RWPE2 (cell line): Measurements from ENCODE around the gene MAN2A2.

Experiments
- ATAC-seq: fragments of 200-7000 bp; cut with Tn5 transposase; 3 replicates; pipeline ENCODE4 v1.9.1; 2021; ENCODE audit warnings: low read depth
- DNase-seq: peaks from one replicate; pipeline ENCODE4 v3.0.0-alpha.2; 2020; ENCODE audit warnings: low spot score
- H3K27ac ChIP-seq: fragments of 450-650 bp; 2 replicates; pipeline ENCODE4 v1.5.1; 2017; ENCODE audit warnings: mild to moderate bottlenecking; ENCODE audit not compliant: poor library complexity, severe bottlenecking
- H3K27me3 ChIP-seq: fragments of 250-450 bp; sonication (Bioruptor Pico); 2 replicates; pipeline ENCODE4 v1.5.1; 2021; ENCODE audit warnings: mild to moderate bottlenecking, moderate library complexity; ENCODE audit not compliant: insufficient read depth, poor library complexity, severe bottlenecking
- H3K36me3 ChIP-seq: fragments of 250-450 bp; sonication (Bioruptor Pico); 2 replicates; pipeline ENCODE4 v1.5.1; 2020; ENCODE audit warnings: low read depth, mild to moderate bottlenecking, moderate library complexity
- H3K4me1 ChIP-seq: fragments of 250-450 bp; sonication (Bioruptor Pico); 2 replicates; pipeline ENCODE4 v1.5.1; 2021; ENCODE audit warnings: mild to moderate bottlenecking, moderate library complexity; ENCODE audit not compliant: insufficient read depth, poor library complexity, severe bottlenecking
- H3K4me3 ChIP-seq: fragments of 250-450 bp; sonication (Bioruptor Pico); 2 replicates; pipeline ENCODE4 v1.5.1; 2021; ENCODE audit warnings: mild to moderate bottlenecking, moderate library complexity; ENCODE audit not compliant: severe bottlenecking
- H3K9me3 ChIP-seq: fragments of 250-450 bp; sonication (Bioruptor Pico); 2 replicates; pipeline ENCODE4 v1.5.1; 2021; ENCODE audit warnings: mild to moderate bottlenecking, moderate library complexity; ENCODE audit not compliant: severe bottlenecking
- TF ChIP-seq, protein P1 (sequence below): fragments of 450-650 bp; IDR thresholded peaks from one replicate; pipeline ENCODE4 v1.5.1; 2017; ENCODE audit warnings: mild to moderate bottlenecking, moderate library complexity; ENCODE audit not compliant: poor library complexity, severe bottlenecking

The MAN2A2 gene

GRCh38 chr15:90957791-90958190 lies 54.7 kb downstream of the MAN2A2 start:
- Histone ChIP-seq H3K27ac (peak overlapping the region; percentile 76), H3K4me3 (no peak overlapping the region), H3K36me3 (peaks cover 50% of the 10 kb centered on the region), H3K27me3 (no peaks in the 10 kb centered on the region), H3K4me1 (peaks cover 5% of the 10 kb centered on the region), H3K9me3 (no peaks in the 10 kb centered on the region)
- DNase-seq (no peak), ATAC-seq (no peak)
- TF ChIP-seq, protein P1, sequence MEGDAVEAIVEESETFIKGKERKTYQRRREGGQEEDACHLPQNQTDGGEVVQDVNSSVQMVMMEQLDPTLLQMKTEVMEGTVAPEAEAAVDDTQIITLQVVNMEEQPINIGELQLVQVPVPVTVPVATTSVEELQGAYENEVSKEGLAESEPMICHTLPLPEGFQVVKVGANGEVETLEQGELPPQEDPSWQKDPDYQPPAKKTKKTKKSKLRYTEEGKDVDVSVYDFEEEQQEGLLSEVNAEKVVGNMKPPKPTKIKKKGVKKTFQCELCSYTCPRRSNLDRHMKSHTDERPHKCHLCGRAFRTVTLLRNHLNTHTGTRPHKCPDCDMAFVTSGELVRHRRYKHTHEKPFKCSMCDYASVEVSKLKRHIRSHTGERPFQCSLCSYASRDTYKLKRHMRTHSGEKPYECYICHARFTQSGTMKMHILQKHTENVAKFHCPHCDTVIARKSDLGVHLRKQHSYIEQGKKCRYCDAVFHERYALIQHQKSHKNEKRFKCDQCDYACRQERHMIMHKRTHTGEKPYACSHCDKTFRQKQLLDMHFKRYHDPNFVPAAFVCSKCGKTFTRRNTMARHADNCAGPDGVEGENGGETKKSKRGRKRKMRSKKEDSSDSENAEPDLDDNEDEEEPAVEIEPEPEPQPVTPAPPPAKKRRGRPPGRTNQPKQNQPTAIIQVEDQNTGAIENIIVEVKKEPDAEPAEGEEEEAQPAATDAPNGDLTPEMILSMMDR = no peak

DNA sequence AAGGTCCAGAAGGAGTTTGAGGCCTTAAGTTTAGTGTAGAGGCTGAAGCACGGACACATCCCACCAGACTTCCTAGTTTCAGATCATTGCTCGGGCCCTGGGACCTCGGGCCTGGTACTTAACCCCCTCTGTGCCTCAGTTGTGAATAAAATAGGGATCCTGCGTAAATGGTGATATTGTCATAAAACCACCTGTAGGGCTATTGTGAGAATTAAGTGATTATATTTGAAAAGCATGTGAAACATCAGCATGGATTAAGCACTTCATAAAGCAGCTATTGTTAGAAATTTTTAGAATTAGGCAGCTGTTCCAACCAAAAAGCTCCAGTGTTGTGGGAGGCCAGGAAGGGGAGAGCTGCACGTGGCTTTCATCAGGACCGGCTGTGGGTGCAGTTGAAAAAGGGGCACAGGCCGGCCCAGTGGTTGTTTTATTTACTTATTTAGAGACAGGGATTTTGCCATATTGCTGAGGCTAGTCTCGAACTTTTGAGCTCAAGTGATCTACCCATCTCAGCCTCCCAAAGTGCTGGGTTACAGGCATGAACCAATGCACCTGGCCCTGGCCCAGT lies 56.0 kb downstream of the MAN2A2 start:
- Histone ChIP-seq H3K4me3 (no peak overlapping the region), H3K4me1 (peaks cover 5% of the 10 kb centered on the region), H3K36me3 (peaks cover 58% of the 10 kb centered on the region), H3K27ac (no peak overlapping the region), H3K27me3 (no peaks in the 10 kb centered on the region), H3K9me3 (no peaks in the 10 kb centered on the region)
- TF ChIP-seq, protein P1 = no peak
- no peak for DNase-seq
- ATAC-seq = no peak

DNA sequence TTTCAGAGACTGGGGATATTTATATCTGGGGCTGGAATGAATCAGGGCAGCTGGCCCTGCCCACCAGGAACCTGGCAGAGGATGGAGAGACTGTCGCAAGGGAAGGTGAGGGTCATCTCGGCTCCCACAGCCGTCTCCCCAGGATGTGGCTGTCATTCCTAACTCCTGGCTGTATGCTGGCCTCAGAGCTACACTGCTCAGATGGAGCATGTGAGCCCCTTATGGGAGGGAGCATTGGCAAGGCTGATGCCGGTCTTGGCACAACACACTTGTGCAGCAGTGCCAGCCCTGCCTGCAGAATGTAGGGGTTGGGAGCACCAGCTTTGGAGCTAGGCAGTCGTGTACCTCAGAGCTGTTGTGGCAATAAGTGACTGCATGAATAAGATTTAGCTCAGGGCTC lies 56.8 kb downstream of the MAN2A2 start:
- DNase-seq (no peak), ATAC-seq (no peak)
- TF ChIP-seq, protein P1 = no peak
- H3K4me1 ChIP-seq = peaks cover 5% of the 10 kb centered on the region
- H3K27me3 ChIP-seq = no peaks in the 10 kb centered on the region
- peaks cover 66% of the 10 kb centered on the region for H3K36me3 ChIP-seq
- no peaks in the 10 kb centered on the region for H3K9me3 ChIP-seq
- H3K27ac ChIP-seq = no peak overlapping the region
- no peak overlapping the region for H3K4me3 ChIP-seq

DNA sequence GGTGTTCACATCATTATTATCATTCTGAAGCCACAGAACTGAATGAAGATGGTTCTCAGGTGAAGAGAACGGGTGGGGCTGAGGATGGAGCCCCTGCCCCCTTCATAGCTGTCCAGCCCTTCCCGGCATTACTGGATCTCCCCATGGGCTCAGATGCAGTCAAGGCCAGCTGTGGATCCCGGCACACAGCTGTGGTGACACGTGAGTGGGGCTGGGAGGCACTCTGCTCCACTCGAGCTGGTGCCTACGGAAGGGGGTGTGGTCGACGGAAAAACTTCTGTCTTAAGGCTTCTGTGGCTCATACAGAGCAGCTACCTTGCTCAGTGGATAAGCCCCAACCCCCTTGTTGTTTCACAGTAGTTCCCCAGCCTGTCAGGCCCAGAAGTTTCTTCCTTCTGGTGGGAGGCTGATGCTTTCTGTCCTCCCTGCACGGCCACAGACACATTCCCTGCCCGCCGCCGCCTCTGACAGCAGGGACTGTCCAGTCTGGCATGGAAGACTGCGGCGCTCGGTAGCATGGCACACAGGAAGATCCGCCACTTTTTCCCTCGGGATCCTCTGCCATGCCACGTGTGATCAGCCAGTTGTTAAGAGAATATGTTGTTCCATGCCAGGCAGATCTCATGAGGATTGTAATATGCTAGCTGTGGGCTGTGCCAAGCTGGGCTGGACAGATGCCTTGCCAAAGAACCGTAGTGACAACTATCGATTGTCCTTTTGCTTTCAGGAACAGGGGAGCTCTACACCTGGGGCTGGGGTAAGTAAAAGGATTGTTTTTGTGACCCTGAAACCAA lies 57.4 kb downstream of the MAN2A2 start:
- TF ChIP-seq, protein P1 = no peak
- H3K36me3 ChIP-seq = peaks cover 72% of the 10 kb centered on the region
- H3K4me3 ChIP-seq = no peak overlapping the region
- peaks cover 5% of the 10 kb centered on the region for H3K4me1 ChIP-seq
- no peak for DNase-seq
- H3K27me3 ChIP-seq = no peaks in the 10 kb centered on the region
- ATAC-seq = no peak
- no peaks in the 10 kb centered on the region for H3K9me3 ChIP-seq
- no peak overlapping the region for H3K27ac ChIP-seq

DNA sequence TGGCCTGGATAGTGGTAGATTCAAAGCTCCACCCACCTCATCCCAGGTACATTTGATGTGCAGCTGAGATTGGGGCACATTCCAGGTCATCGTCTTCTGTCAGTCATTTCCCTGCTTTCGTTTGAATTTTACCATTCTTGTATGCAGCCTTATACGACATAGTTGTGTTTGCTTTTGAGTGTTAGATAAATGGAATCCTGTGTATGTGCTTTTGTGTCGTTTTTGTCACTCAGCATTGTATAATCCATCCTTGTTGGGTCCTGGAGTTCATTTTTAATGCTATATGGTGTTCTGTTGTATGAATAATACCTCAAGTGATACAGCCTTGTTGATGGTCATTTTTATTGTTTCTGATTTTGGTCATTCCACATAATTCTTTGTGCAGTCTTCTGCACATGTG lies 58.9 kb downstream of the MAN2A2 start:
- TF ChIP-seq, protein P1 = no peak
- Histone ChIP-seq H3K4me3 (no peak overlapping the region), H3K27ac (no peak overlapping the region), H3K36me3 (peaks cover 87% of the 10 kb centered on the region), H3K27me3 (no peaks in the 10 kb centered on the region), H3K4me1 (no peaks in the 10 kb centered on the region), H3K9me3 (no peaks in the 10 kb centered on the region)
- DNase-seq = no peak
- no peak for ATAC-seq
